H1 (cell line): ENCODE measurements around the gene GRK3.

Experiments
- FOSL1 ChIP-seq: IDR thresholded peaks from 2 replicates; pipeline ENCODE4 v1.6.1; 2011; ENCODE audit warnings: mild to moderate bottlenecking, low read depth, low read length, moderate library complexity; ENCODE audit not compliant: insufficient read depth
- RAD21 ChIP-seq, 2 experiments: IDR thresholded peaks in 1 of 2; conservative IDR thresholded peaks in 1 of 2; 2 replicates each; pipeline ENCODE4 v1.6.1; 2011; ENCODE audit warnings: low read depth in 2 of 2, low read length in 2 of 2, improper control_type of control experiment in 1 of 2, inconsistent platforms in 1 of 2, mild to moderate bottlenecking in 1 of 2, moderate library complexity in 1 of 2
- TF ChIP-seq, protein P1 (sequence below), 3 experiments: IDR thresholded peaks; 1 replicate in 2 of 3; 2 replicates in 1 of 3; pipeline versions ENCODE4 v1.5.1 to v1.6.1; 2011; ENCODE audit warnings: low read length in 3 of 3, mild to moderate bottlenecking in 3 of 3, inconsistent platforms in 2 of 3, low read depth in 1 of 3, moderate library complexity in 1 of 3; ENCODE audit not compliant: insufficient read depth in 1 of 3; ENCODE audit errors: control extremely low read depth in 1 of 3

DNA sequence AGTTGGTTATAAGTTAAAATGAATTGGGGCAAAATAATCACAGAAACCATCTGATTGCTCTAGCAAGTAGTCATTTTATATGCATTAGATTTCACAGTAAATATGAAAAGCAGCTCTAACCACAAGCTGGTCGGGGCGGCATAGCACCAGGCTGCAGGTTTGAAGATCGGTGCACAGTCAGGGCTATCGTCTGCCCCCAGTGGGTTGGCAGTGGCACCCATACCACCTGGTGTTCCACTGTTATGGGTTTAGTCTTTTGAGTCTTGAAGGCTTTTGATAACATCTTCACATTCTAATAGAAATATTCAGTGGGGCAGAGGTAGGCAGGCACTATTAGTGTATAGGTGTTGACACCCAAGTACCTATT, 62.1 kb downstream of the GRK3 start:
- TF ChIP-seq RAD21 (IDR thresholded peaks at IDR 0.05 in 1 of 2, conservative IDR thresholded peaks at IDR 0.05 in 1 of 2; ENCODE audit: low read depth in 2 of 2, low read length in 2 of 2) (no peak), FOSL1 (no peak)
- TF ChIP-seq, protein P1, sequence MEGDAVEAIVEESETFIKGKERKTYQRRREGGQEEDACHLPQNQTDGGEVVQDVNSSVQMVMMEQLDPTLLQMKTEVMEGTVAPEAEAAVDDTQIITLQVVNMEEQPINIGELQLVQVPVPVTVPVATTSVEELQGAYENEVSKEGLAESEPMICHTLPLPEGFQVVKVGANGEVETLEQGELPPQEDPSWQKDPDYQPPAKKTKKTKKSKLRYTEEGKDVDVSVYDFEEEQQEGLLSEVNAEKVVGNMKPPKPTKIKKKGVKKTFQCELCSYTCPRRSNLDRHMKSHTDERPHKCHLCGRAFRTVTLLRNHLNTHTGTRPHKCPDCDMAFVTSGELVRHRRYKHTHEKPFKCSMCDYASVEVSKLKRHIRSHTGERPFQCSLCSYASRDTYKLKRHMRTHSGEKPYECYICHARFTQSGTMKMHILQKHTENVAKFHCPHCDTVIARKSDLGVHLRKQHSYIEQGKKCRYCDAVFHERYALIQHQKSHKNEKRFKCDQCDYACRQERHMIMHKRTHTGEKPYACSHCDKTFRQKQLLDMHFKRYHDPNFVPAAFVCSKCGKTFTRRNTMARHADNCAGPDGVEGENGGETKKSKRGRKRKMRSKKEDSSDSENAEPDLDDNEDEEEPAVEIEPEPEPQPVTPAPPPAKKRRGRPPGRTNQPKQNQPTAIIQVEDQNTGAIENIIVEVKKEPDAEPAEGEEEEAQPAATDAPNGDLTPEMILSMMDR (IDR thresholded peaks at IDR 0.05; ENCODE audit: control extremely low read depth in 1 of 3, insufficient read depth in 1 of 3, low read depth in 1 of 3, low read length in 3 of 3) = no peak
